Type B pancreatic cell (in vitro differentiated cells): ENCODE results near the gene CCL8. TPM values are rescaled to one million over a fixed set of nuclear protein-coding genes. Genes with fewer than 3 reads are reported as not detected.
A peak's percentile ranks its signal among the peaks of the same experiment; 100 is the strongest.

Experiments used
- DNase-seq: peaks from one replicate; pipeline ENCODE4 v3.0.0; 2021; ENCODE audit warnings: mixed read lengths; ENCODE audit not compliant: unreplicated experiment; ENCODE audit errors: extremely low spot score
- H3K27ac Mint-ChIP-seq: 2 replicates; pipeline ENCODE4 v1.8.0; 2021; ENCODE audit warnings: mild to moderate bottlenecking, mixed read lengths
- H3K27me3 Mint-ChIP-seq: 2 replicates; pipeline ENCODE4 v1.8.0; 2021; ENCODE audit warnings: mixed read lengths
- H3K36me3 Mint-ChIP-seq: 2 replicates; pipeline ENCODE4 v1.8.0; 2021; ENCODE audit warnings: mixed read lengths
- H3K4me1 Mint-ChIP-seq: one replicate; pipeline ENCODE4 v1.8.0; 2021; ENCODE audit warnings: mixed read lengths; ENCODE audit not compliant: unreplicated experiment
- H3K4me3 Mint-ChIP-seq: 2 replicates; pipeline ENCODE4 v1.8.0; 2021; ENCODE audit warnings: mild to moderate bottlenecking, mixed read lengths
- H3K9me3 Mint-ChIP-seq: 2 replicates; pipeline ENCODE4 v1.8.0; 2021; ENCODE audit warnings: mixed read lengths
- CTCF ChIP-seq: fragments of 200-600 bp; sonication (generic); conservative IDR thresholded peaks from 2 replicates; pipeline ENCODE4 v1.5.0; 2021; ENCODE audit warnings: antibody characterized with exemption, mild to moderate bottlenecking
- total RNA-seq: library from RNA; stranded (reverse); gene quantifications from 2 replicates; pipeline ENCODE4 v1.2.1, GENCODE V29; 2021; ENCODE audit warnings: low replicate concordance

The CCL8 gene
- total RNA-seq, 1 donor from 2014 or later = not detected

- Mint-ChIP-seq H3K4me1 (peaks cover 16% of the 10 kb centered on the region), H3K27me3 (peaks cover 23% of the 10 kb centered on the region), H3K27ac (no peak overlapping the region), H3K9me3 (no peaks in the 10 kb centered on the region), H3K36me3 (no peaks in the 10 kb centered on the region), H3K4me3 (no peak overlapping the region)
- TF ChIP-seq CTCF = no peak
- DNase-seq = peak; percentile 66
These were observed 50.3 kb downstream of the CCL8 start for GRCh38 chr17:34369571-34369970.

- no peak for TF ChIP-seq CTCF
- Mint-ChIP-seq H3K9me3 (no peaks in the 10 kb centered on the region), H3K27me3 (peaks cover 16% of the 10 kb centered on the region), H3K27ac (no peak overlapping the region), H3K36me3 (no peaks in the 10 kb centered on the region), H3K4me3 (no peak overlapping the region), H3K4me1 (peaks cover 16% of the 10 kb centered on the region)
- peak; percentile 36 for DNase-seq
These were observed 51.3 kb downstream of the CCL8 start for GRCh38 chr17:34370376-34370996.

GRCh38 chr17:34370997-34371395 lies 51.8 kb downstream of the CCL8 start:
- Mint-ChIP-seq H3K36me3 (no peaks in the 10 kb centered on the region), H3K9me3 (no peaks in the 10 kb centered on the region), H3K27me3 (peaks cover 16% of the 10 kb centered on the region), H3K27ac (no peak overlapping the region), H3K4me1 (peaks cover 16% of the 10 kb centered on the region), H3K4me3 (no peak overlapping the region)
- TF ChIP-seq CTCF = no peak
- DNase-seq = no peak

Other genes starting within 250 kb of the CCL8 start
- gene CCL2, start 64.2 kb upstream of the CCL8 start, total RNA-seq = 3.4 and 20.0 TPM in 2 replicates
- gene CCL7, start 49.2 kb upstream of the CCL8 start, total RNA-seq = not detected in 2 replicates
- gene CCL11, start 33.7 kb upstream of the CCL8 start, total RNA-seq = not detected in 2 replicates
- not detected in 2 replicates for gene CCL13, start 37.0 kb downstream of the CCL8 start, total RNA-seq
- gene CCL1, start 43.8 kb downstream of the CCL8 start, total RNA-seq = not detected in 2 replicates